Uterus (tissue), 4 donors: ENCODE data around the gene ATF6B. TPM values are rescaled to one million over a fixed set of nuclear protein-coding genes. Genes with fewer than 3 reads are reported as not detected.
"Not testable (repeated sequence)": the region's sequence is repeated elsewhere in the genome, so short reads cannot be mapped to it uniquely, and the experiment has no call there.

Experiments used
- DNase-seq, 2 donors: peaks; one replicate each; pipeline ENCODE4 v3.0.0-alpha.2; 2019 to 2020
- H3K27ac ChIP-seq, 2 donors: fragments of 200-600 bp; sonication (generic); 1 replicate in 1 of 2; 2 replicates in 1 of 2; pipeline ENCODE4 v1.5.1; 2016 to 2018
- H3K27me3 ChIP-seq, 2 donors: fragments of 200-600 bp; sonication (generic); one replicate each; pipeline ENCODE4 v1.5.1; 2018 to 2019; ENCODE audit warnings: control low read depth in 1 of 2
- H3K36me3 ChIP-seq, 2 donors: fragments of 200-600 bp; sonication (generic); one replicate each; pipeline ENCODE4 v1.5.1; 2019; ENCODE audit warnings: control low read depth in 1 of 2
- H3K4me1 ChIP-seq, 2 donors: fragments of 200-600 bp; sonication (generic); one replicate each; pipeline ENCODE4 v1.5.1; 2018 to 2019; ENCODE audit warnings: control low read depth in 1 of 2
- H3K4me3 ChIP-seq, 2 donors: fragments of 200-600 bp; sonication (generic); 1 replicate in 1 of 2; 2 replicates in 1 of 2; pipeline ENCODE4 v1.5.1; 2018 to 2019; ENCODE audit warnings: mild to moderate bottlenecking in 1 of 2
- H3K9me3 ChIP-seq, 2 donors: fragments of 200-600 bp; sonication (generic); one replicate each; pipeline ENCODE4 v1.5.1; 2019; ENCODE audit warnings: control low read depth in 1 of 2
- CTCF ChIP-seq, 4 experiments: fragments of 200-600 bp in 2 of 4; fragments of 450-650 bp in 2 of 4; sonication (generic) in 2 of 4; IDR thresholded peaks; one replicate each; pipeline ENCODE4 v1.5.1; 2016 to 2019; ENCODE audit warnings: antibody characterized with exemption in 4 of 4, mild to moderate bottlenecking in 2 of 4, moderate library complexity in 1 of 4
- POLR2A ChIP-seq, 2 donors: fragments of 450-650 bp; IDR thresholded peaks; one replicate each; pipeline ENCODE4 v1.6.1; 2016; ENCODE audit warnings: antibody characterized with exemption in 2 of 2, mild to moderate bottlenecking in 1 of 2, moderate library complexity in 1 of 2
- intact Hi-C: fragments of 100-400 bp; cut with DNase I; formaldehyde crosslinking; loops from one replicate; pipeline ENCODE4 v1.15.1; 2023; ENCODE audit warnings: low total_unique reads
- microRNA-seq: library from miRNA; unstranded; fragments of <30 nt; microRNA quantifications from one replicate; pipeline ENCODE4, GENCODE V29; 2016; ENCODE audit warnings: borderline microRNAs expressed, borderline replicate concordance
- small RNA-seq: library from RNA; depleted of rRNA; stranded (forward); fragments of <200 nt; gene quantifications from one replicate; pipeline ENCODE3, GENCODE V24; 2016
- total RNA-seq, 4 donors: library from RNA; depleted of rRNA in 3 of 4; stranded (reverse); fragments of >200 nt in 3 of 4; gene quantifications; one replicate each; pipeline versions ENCODE4 v1.1.0 to v1.2.4, GENCODE V29; 2014 to 2023
- donor health status: DM: yes; HTN: yes; CAD: no.

The ATF6B gene
- total RNA-seq, 4 donors from 2014 or later: 16.4 to 121 (median 33.6) TPM

- H3K9me3 ChIP-seq: no peaks in the 10 kb centered on the region
- intact Hi-C loops: no loop called here
- no peak overlapping the region for H3K4me3 ChIP-seq
- no peaks in the 10 kb centered on the region for H3K4me1 ChIP-seq
- H3K27ac ChIP-seq: no peak overlapping the region
- TF ChIP-seq POLR2A (IDR thresholded peaks at IDR 0.05): no peak
- TF ChIP-seq CTCF (IDR thresholded peaks at IDR 0.05): no peak
- H3K36me3 ChIP-seq: no peaks in the 10 kb centered on the region
- no peaks in the 10 kb centered on the region for H3K27me3 ChIP-seq
- DNase-seq: no peak
These were observed 58.6 kb downstream of the ATF6B start for GRCh38 chr6:32069460-32069859.

- Histone ChIP-seq H3K36me3 (no peaks in the 10 kb centered on the region), H3K27ac (no peak overlapping the region)
These were observed 59.2 kb downstream of the ATF6B start for GRCh38 chr6:32068867-32069266.

GRCh38 chr6:32068315-32068714 is 59.7 kb downstream of the ATF6B start:
- H3K27me3 ChIP-seq, DNase-seq, H3K4me3 ChIP-seq, H3K36me3 ChIP-seq, H3K4me1 ChIP-seq, H3K27ac ChIP-seq, intact Hi-C loops, H3K9me3 ChIP-seq: not testable (repeated sequence)

More at GRCh38 chr6:32068867-32069266, 59.2 kb downstream of the ATF6B start:
- H3K4me3 ChIP-seq: no peak overlapping the region
- intact Hi-C loops: no loop called here
- no peaks in the 10 kb centered on the region for H3K9me3 ChIP-seq
- H3K4me1 ChIP-seq: no peaks in the 10 kb centered on the region
- H3K27me3 ChIP-seq: no peaks in the 10 kb centered on the region
- no peak for DNase-seq
- TF ChIP-seq CTCF (IDR thresholded peaks at IDR 0.05) (no peak), POLR2A (IDR thresholded peaks at IDR 0.05) (no peak)

- intact Hi-C loops, H3K4me1 ChIP-seq, H3K36me3 ChIP-seq: not testable (repeated sequence)
These were observed 60.5 kb downstream of the ATF6B start for GRCh38 chr6:32067521-32067920.

More at GRCh38 chr6:32067521-32067920, 60.5 kb downstream of the ATF6B start:
- not testable (repeated sequence) for H3K27ac ChIP-seq, H3K9me3 ChIP-seq, DNase-seq, H3K4me3 ChIP-seq, H3K27me3 ChIP-seq

Small RNAs within 50 kb of the gene (microRNA-seq; reads per million reads assigned to microRNA genes)
- not detected for gene MIR6721

Small RNAs within 50 kb of the gene (small RNA-seq; reads per million reads assigned to genes)
- not detected for gene RNA5SP206

Other genes starting within 250 kb of the ATF6B start
- gene SLC44A4, start 249.2 kb downstream of the ATF6B start, total RNA-seq: 10 to 100 TPM in 1 of 4 donors, 1 to 10 TPM in 3; 5.0 to 46.1 (median 5.8) TPM
- gene EHMT2, start 230.5 kb downstream of the ATF6B start, total RNA-seq: 10 to 100 TPM; 13.8 to 72.4 (median 66.2) TPM
- 10 to 100 TPM in 2 of 4 donors, 1 to 10 TPM in 1, not detected in 1; 2.4 to 15.3 (median 11.0) TPM for gene ZBTB12, start 226.2 kb downstream of the ATF6B start, total RNA-seq
- gene C2, start 200.5 kb downstream of the ATF6B start, total RNA-seq: 10 to 100 TPM in 1 of 4 donors, 1 to 10 TPM in 3; 4.1 to 24.8 (median 4.6) TPM
- 10 to 100 TPM in 2 of 4 donors, 1 to 10 TPM in 1, not detected in 1; 6.2 to 32.6 (median 31.5) TPM for gene CFB, start 182.2 kb downstream of the ATF6B start, total RNA-seq
- 10 to 100 TPM; 30.3 to 73.0 (median 51.4) TPM for gene NELFE, start 169.3 kb downstream of the ATF6B start, total RNA-seq
- 10 to 100 TPM; 11.5 to 58.8 (median 35.6) TPM for gene SKIC2, start 169.1 kb downstream of the ATF6B start, total RNA-seq
- 10 to 100 TPM in 3 of 4 donors, 1 to 10 TPM in 1; 10.0 to 36.6 (median 14.7) TPM for gene DXO, start 156.1 kb downstream of the ATF6B start, total RNA-seq
- 100 to 1,000 TPM in 1 of 4 donors, 10 to 100 TPM in 2, 1 to 10 TPM in 1; 3.8 to 100 (median 32.3) TPM for gene C4A, start 146.2 kb downstream of the ATF6B start, total RNA-seq
- 10 to 100 TPM; 12.4 to 97.5 (median 46.3) TPM for gene C4B, start 113.5 kb downstream of the ATF6B start, total RNA-seq
- 1 to 10 TPM in 1 of 4 donors, not detected in 3; 4.1 TPM for gene CYP21A2, start 89.8 kb downstream of the ATF6B start, total RNA-seq
- 100 to 1,000 TPM in 3 of 4 donors, 10 to 100 TPM in 1; 90.6 to 217 (median 181) TPM for gene TNXB, start 18.9 kb downstream of the ATF6B start, total RNA-seq
- 10 to 100 TPM in 1 of 4 donors, 1 to 10 TPM in 3; 1.3 to 10.3 (median 5.1) TPM for gene FKBPL, start 2.0 kb upstream of the ATF6B start, total RNA-seq
- gene PRRT1, start 23.7 kb upstream of the ATF6B start, total RNA-seq: 1 to 10 TPM in 2 of 4 donors, not detected in 2; 8.0 to 9.4 TPM
- gene PPT2, start 25.9 kb upstream of the ATF6B start, total RNA-seq: 10 to 100 TPM; 19.0 to 35.1 (median 28.9) TPM
- 10 to 100 TPM in 3 of 4 donors, 1 to 10 TPM in 1; 9.2 to 54.8 (median 20.2) TPM for gene EGFL8, start 36.3 kb upstream of the ATF6B start, total RNA-seq
- 10 to 100 TPM; 14.2 to 71.2 (median 37.7) TPM for gene AGPAT1, start 47.8 kb upstream of the ATF6B start, total RNA-seq
- gene RNF5, start 50.2 kb upstream of the ATF6B start, total RNA-seq: 10 to 100 TPM; 45.6 to 84.7 (median 56.3) TPM
- 10 to 100 TPM in 1 of 4 donors, 1 to 10 TPM in 1, under 1 TPM in 1, not detected in 1; 0.59 to 12.4 (median 2.5) TPM for gene AGER, start 56.0 kb upstream of the ATF6B start, total RNA-seq
- 100 to 1,000 TPM in 1 of 4 donors, 10 to 100 TPM in 3; 35.1 to 150 (median 57.7) TPM for gene PBX2, start 62.0 kb upstream of the ATF6B start, total RNA-seq
- 1 to 10 TPM in 3 of 4 donors, not detected in 1; 2.3 to 9.7 (median 3.5) TPM for gene GPSM3, start 64.4 kb upstream of the ATF6B start, total RNA-seq
- 10 to 100 TPM; 10.9 to 75.2 (median 28.6) TPM for gene NOTCH4, start 95.8 kb upstream of the ATF6B start, total RNA-seq
- not detected for gene TSBP1, start 243.7 kb upstream of the ATF6B start, total RNA-seq